Measurements from ENCODE around the gene TRAPPC4.
"Not testable (repeated sequence)": the region's sequence is repeated elsewhere in the genome, so short reads cannot be mapped to it uniquely, and the experiment has no call there.

The TRAPPC4 gene

GRCh38 chr11:118980191-118980881 is 38.2 kb upstream of the TRAPPC4 start:
- no peak for TF ChIP-seq CTCF (IDR thresholded peaks at IDR 0.05; ENCODE audit: low read depth, low read length)
- H3K4me3 ChIP-seq (ENCODE audit: low read depth, low read length) = no peak overlapping the region

GRCh38 chr11:118984337-118984736 is 34.2 kb upstream of the TRAPPC4 start:
- not testable (repeated sequence) for H3K4me3 ChIP-seq (ENCODE audit: low read depth, low read length)

GRCh38 chr11:118984825-118985224 is 33.7 kb upstream of the TRAPPC4 start:
- H3K4me3 ChIP-seq (ENCODE audit: low read depth, low read length) = no peak overlapping the region
- TF ChIP-seq CTCF (IDR thresholded peaks at IDR 0.05; ENCODE audit: low read depth, low read length) = no peak

- no peak overlapping the region for H3K4me3 ChIP-seq (ENCODE audit: low read depth, low read length)
These were observed 30.3 kb upstream of the TRAPPC4 start for GRCh38 chr11:118988280-118988679.

GRCh38 chr11:118991486-118992038 is 27.0 kb upstream of the TRAPPC4 start:
- H3K4me3 ChIP-seq (ENCODE audit: low read depth, low read length) = not testable (repeated sequence)

More at GRCh38 chr11:118988280-118988679, 30.3 kb upstream of the TRAPPC4 start:
- TF ChIP-seq CTCF (IDR thresholded peaks at IDR 0.05; ENCODE audit: low read depth, low read length) = no peak

GRCh38 chr11:118996926-118997626 is 21.5 kb upstream of the TRAPPC4 start:
- TF ChIP-seq CTCF (IDR thresholded peaks at IDR 0.05; ENCODE audit: low read depth, low read length) = no peak
- peak overlapping the region; percentile 89 for H3K4me3 ChIP-seq (ENCODE audit: low read depth, low read length)

- TF ChIP-seq CTCF (IDR thresholded peaks at IDR 0.05; ENCODE audit: low read depth, low read length) = no peak
- peak within 1 kb of the TSS; percentile 89 for H3K4me3 ChIP-seq (ENCODE audit: low read depth, low read length)
These were observed 20.8 kb upstream of the TRAPPC4 start, which contains the start of gene CENATAC for GRCh38 chr11:118997627-118998387. TSS of gene CENATAC (plus strand) at chr11:118998138. CDS start at chr11:118998198, 60 bp downstream.

- peak overlapping the region; percentile 89 for H3K4me3 ChIP-seq (ENCODE audit: low read depth, low read length)
- TF ChIP-seq CTCF (IDR thresholded peaks at IDR 0.05; ENCODE audit: low read depth, low read length) = no peak
These were observed 20.2 kb upstream of the TRAPPC4 start for GRCh38 chr11:118998388-118998717.
